Measurements from ENCODE around the gene TPCN2.
"Not testable (repeated sequence)": the region's sequence is repeated elsewhere in the genome, so short reads cannot be mapped to it uniquely, and the experiment has no call there.

DNA sequence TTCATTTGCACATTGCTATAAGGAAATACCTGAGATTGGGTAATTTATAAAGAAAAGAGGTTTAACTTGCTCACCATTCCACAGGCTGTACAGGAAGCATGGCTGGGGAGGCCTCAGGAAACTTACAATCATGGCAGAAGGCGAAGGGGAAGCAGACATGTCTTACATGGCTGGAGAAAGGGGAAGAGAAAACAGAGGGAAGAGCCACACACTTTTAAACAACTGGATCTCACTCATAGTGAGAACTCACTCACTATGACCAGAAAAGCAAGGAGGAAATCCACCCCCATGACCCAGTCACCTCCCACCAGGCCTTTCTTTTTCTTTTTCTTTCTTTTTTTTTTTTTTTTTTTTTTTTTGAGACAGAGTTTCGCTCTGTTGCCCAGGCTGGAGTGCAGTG is 85.5 kb downstream of the TPCN2 start:
- TF ChIP-seq, protein P1, sequence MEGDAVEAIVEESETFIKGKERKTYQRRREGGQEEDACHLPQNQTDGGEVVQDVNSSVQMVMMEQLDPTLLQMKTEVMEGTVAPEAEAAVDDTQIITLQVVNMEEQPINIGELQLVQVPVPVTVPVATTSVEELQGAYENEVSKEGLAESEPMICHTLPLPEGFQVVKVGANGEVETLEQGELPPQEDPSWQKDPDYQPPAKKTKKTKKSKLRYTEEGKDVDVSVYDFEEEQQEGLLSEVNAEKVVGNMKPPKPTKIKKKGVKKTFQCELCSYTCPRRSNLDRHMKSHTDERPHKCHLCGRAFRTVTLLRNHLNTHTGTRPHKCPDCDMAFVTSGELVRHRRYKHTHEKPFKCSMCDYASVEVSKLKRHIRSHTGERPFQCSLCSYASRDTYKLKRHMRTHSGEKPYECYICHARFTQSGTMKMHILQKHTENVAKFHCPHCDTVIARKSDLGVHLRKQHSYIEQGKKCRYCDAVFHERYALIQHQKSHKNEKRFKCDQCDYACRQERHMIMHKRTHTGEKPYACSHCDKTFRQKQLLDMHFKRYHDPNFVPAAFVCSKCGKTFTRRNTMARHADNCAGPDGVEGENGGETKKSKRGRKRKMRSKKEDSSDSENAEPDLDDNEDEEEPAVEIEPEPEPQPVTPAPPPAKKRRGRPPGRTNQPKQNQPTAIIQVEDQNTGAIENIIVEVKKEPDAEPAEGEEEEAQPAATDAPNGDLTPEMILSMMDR (IDR thresholded peaks at IDR 0.05; ENCODE audit: insufficient read depth, low read depth, low read length), result not testable (repeated sequence)
- not testable (repeated sequence) for TF ChIP-seq EZH2 (IDR thresholded peaks at IDR 0.05; ENCODE audit: insufficient read depth, low read length)
